HCT116 (cell line): Measurements from ENCODE around the gene TIMM44. TPM values are rescaled to one million over a fixed set of nuclear protein-coding genes. Genes with fewer than 3 reads are reported as not detected.

Experiments used
- ATAC-seq: fragments of 200-7000 bp; cut with Tn5 transposase; 2 replicates; pipeline ENCODE4 v1.9.1; 2020; ENCODE audit warnings: mild to moderate bottlenecking, moderate library complexity
- BruUV-seq: library from RNA; stranded (reverse); fragments of 400-500 nt; replicated peaks from 2 replicates; lab custom pipeline; 2021; lab: Mats Ljungman, UMichigan
- CTCF ChIA-PET: fragments of 300-600 bp; sonication (Branson Sonifier 250); formaldehyde crosslinking; loops from one replicate; lab custom pipeline; 2021; ENCODE audit warnings: antibody characterized with exemption; lab: Charles Lee
- POLR2A ChIA-PET: fragments of 300-600, 350-600 bp; sonication (Branson Sonifier 250); formaldehyde crosslinking; loops from one replicate; lab custom pipeline; 2021; ENCODE audit warnings: antibody characterized with exemption; lab: Charles Lee
- RAD21 ChIA-PET, 2 experiments: fragments of 300-600 bp; sonication (Branson Sonifier 250); formaldehyde crosslinking; loops; one replicate each; lab custom pipeline; 2023; ENCODE audit warnings: low total read pairs in 2 of 2; ENCODE audit not compliant: uncharacterized antibody in 2 of 2, unreplicated experiment in 2 of 2, low non-redundant PET in 1 of 2; lab: Charles Lee
- DNase-seq: peaks from one replicate; pipeline ENCODE4 v3.0.0-alpha.2; 2010; ENCODE audit warnings: low read depth, low spot score
- H2AFZ ChIP-seq: fragments of 200-600 bp; shearing (Covaris generic), sonication (generic); 2 replicates; pipeline ENCODE4 v1.6.1; 2017; ENCODE audit warnings: low read depth, mixed run types, mixed read lengths, antibody characterized with exemption, low read length; ENCODE audit not compliant: poor library complexity, severe bottlenecking
- H3K27ac ChIP-seq: 2 replicates; pipeline ENCODE4 v1.5.1; 2012; ENCODE audit warnings: low read depth, low read length
- H3K27me3 ChIP-seq: fragments of 200-600 bp; sonication (generic); 2 replicates; pipeline ENCODE4 v1.6.1; 2016; ENCODE audit warnings: mixed run types, low read length, mixed read lengths; ENCODE audit not compliant: insufficient read depth
- H3K36me3 ChIP-seq, 2 experiments: fragments of 200-500 bp in 1 of 2; fragments of 200-600 bp in 1 of 2; sonication (Bioruptor generic) in 1 of 2; sonication (generic) in 1 of 2; 2 replicates each; pipeline versions ENCODE4 v1.5.1 to v1.6.1; 2014 to 2016; ENCODE audit warnings: low read length in 2 of 2, inconsistent platforms in 1 of 2, mixed read lengths in 1 of 2, mixed run types in 1 of 2; ENCODE audit not compliant: insufficient read depth in 2 of 2, control insufficient read depth in 1 of 2
- H3K4me1 ChIP-seq, 2 experiments: fragments of 200-600 bp in 1 of 2; sonication (generic) in 1 of 2; 2 replicates each; pipeline versions ENCODE4 v1.5.1 to v1.6.1; 2012 to 2017; ENCODE audit warnings: low read length in 2 of 2, inconsistent platforms in 1 of 2, mild to moderate bottlenecking in 1 of 2, mixed read lengths in 1 of 2, mixed run types in 1 of 2, moderate library complexity in 1 of 2; ENCODE audit not compliant: insufficient read depth in 2 of 2, control insufficient read depth in 1 of 2
- H3K4me2 ChIP-seq: fragments of 200-600 bp; sonication (generic); 2 replicates; pipeline ENCODE4 v1.6.1; 2017; ENCODE audit warnings: mixed run types, low read length, mixed read lengths
- H3K4me3 ChIP-seq, 2 experiments: fragments of 200-600 bp in 1 of 2; sonication (generic) in 1 of 2; replicated peaks in 1 of 2; 2 replicates each; pipeline ENCODE4 v1.5.1; 2011 to 2016; ENCODE audit warnings: low read length in 2 of 2, control low read depth in 1 of 2, low read depth in 1 of 2, mild to moderate bottlenecking in 1 of 2, mixed read lengths in 1 of 2, mixed run types in 1 of 2
- H3K79me2 ChIP-seq: fragments of 200-600 bp; sonication (generic); 2 replicates; pipeline ENCODE4 v1.6.1; 2017; ENCODE audit warnings: mild to moderate bottlenecking, mixed run types, low read length, moderate library complexity, mixed read lengths; ENCODE audit not compliant: insufficient read depth
- H3K9ac ChIP-seq: fragments of 200-600 bp; sonication (generic); 2 replicates; pipeline ENCODE4 v1.6.1; 2016; ENCODE audit warnings: low read length, mixed read lengths
- H3K9me2 ChIP-seq: fragments of 200-600 bp; sonication (generic), shearing (Covaris generic); 2 replicates; pipeline ENCODE4 v1.6.1; 2017; ENCODE audit warnings: mixed run types, mild to moderate bottlenecking, moderate library complexity; ENCODE audit not compliant: insufficient read depth
- H3K9me3 ChIP-seq, 2 experiments: fragments of 200-500 bp in 1 of 2; fragments of 200-600 bp in 1 of 2; sonication (Bioruptor generic) in 1 of 2; sonication (generic) in 1 of 2; 2 replicates each; pipeline ENCODE4 v1.6.1; 2014 to 2017; ENCODE audit warnings: low read length in 2 of 2, mixed read lengths in 2 of 2, inconsistent platforms in 1 of 2, low read depth in 1 of 2, mild to moderate bottlenecking in 1 of 2, mixed run types in 1 of 2, moderate library complexity in 1 of 2; ENCODE audit not compliant: control insufficient read depth in 1 of 2, insufficient read depth in 1 of 2
- H4K20me1 ChIP-seq: fragments of 200-600 bp; sonication (generic), shearing (Covaris generic); 2 replicates; pipeline ENCODE4 v1.6.1; 2017; ENCODE audit warnings: mixed run types, mild to moderate bottlenecking, moderate library complexity; ENCODE audit not compliant: insufficient read depth
- ATF3 ChIP-seq: IDR thresholded peaks from 2 replicates; pipeline ENCODE4 v1.6.1; 2012
- CEBPB ChIP-seq: IDR thresholded peaks from 2 replicates; pipeline ENCODE4 v1.6.1; 2012; ENCODE audit warnings: low read depth
- EGR1 ChIP-seq: IDR thresholded peaks from 2 replicates; pipeline ENCODE4 v1.6.1; 2012; ENCODE audit warnings: low read depth
- ELF1 ChIP-seq: IDR thresholded peaks from 2 replicates; pipeline ENCODE4 v1.6.1; 2012; ENCODE audit warnings: low read depth, borderline replicate concordance
- EZH2 ChIP-seq: fragments of 200-600 bp; sonication (generic); IDR thresholded peaks from 2 replicates; pipeline ENCODE4 v1.6.1; 2017; ENCODE audit warnings: antibody characterized with exemption, mixed run types
- SIN3A ChIP-seq: IDR thresholded peaks from 2 replicates; pipeline ENCODE4 v1.6.1; 2012; ENCODE audit warnings: low read depth
- YY1 ChIP-seq: IDR thresholded peaks from 2 replicates; pipeline ENCODE4 v1.6.1; 2011; ENCODE audit warnings: low read length, low read depth, moderate library complexity, mild to moderate bottlenecking; ENCODE audit not compliant: insufficient replicate concordance; ENCODE audit errors: extremely low read depth
- intact Hi-C: fragments of 100-400 bp; cut with micrococcal nuclease; formaldehyde crosslinking; loops from 2 replicates; pipeline ENCODE4 v1.10.0; 2022
- total RNA-seq: library from RNA; stranded (reverse); gene quantifications from one replicate; pipeline ENCODE4 v1.2.1, GENCODE V29; 2021; ENCODE audit not compliant: unreplicated experiment

Gene TIMM44
- total RNA-seq, 1 experiment from 2014 or later: 136 TPM

- Histone ChIP-seq H3K79me2 (peaks cover under 1% of the 10 kb centered on the region; the same call in 1 of the 2 replicates), H4K20me1 (no peaks in the 10 kb centered on the region), H3K4me1 (peaks cover 19 to 53% of the 10 kb centered on the region in 2 experiments), H3K9me3 (no peaks in the 10 kb centered on the region), H3K9me2 (no peaks in the 10 kb centered on the region), H3K27ac (peak overlapping the region; percentile 16; the same call in 1 of the 2 replicates), H2AFZ (no peak overlapping the region), H3K36me3 (peaks cover 0 to 12% of the 10 kb centered on the region in 2 experiments; a peak in 3 of 4 replicates), H3K4me3 (no peak overlapping the region), H3K27me3 (no peaks in the 10 kb centered on the region), H3K4me2 (no peak overlapping the region), H3K9ac (no peak overlapping the region)
- ChIA-PET CTCF (interaction anchor here (1.2 kb wide), 1 partner anchor 55 kb away, joined by 6 read pairs; no protein-coding TSS in a partner anchor), RAD21 (no interaction called here), POLR2A (no interaction called here)
- BruUV-seq: no TSS peak
- no peak for ATAC-seq
- DNase-seq: no peak
- intact Hi-C loops: loop anchor here (5.0 kb wide), 1 partner anchor 72 kb away; no protein-coding TSS in a partner anchor
- TF ChIP-seq EZH2: no peak
- no peak for TF ChIP-seq YY1
- TF ChIP-seq ELF1: no peak
Measured at GRCh38 chr19:7924241-7924640, 19.2 kb downstream of the TIMM44 start.

GRCh38 chr19:7923295-7924191 is 19.9 kb downstream of the TIMM44 start:
- no peak overlapping the region for H3K9ac ChIP-seq
- H2AFZ ChIP-seq: no peak overlapping the region
- H4K20me1 ChIP-seq: no peaks in the 10 kb centered on the region
- ATAC-seq (no peak), DNase-seq (no peak)
- peaks cover 7% of the 10 kb centered on the region; the same call in 1 of the 2 replicates for H3K79me2 ChIP-seq
- H3K4me3 ChIP-seq: no peak overlapping the region
- H3K27ac ChIP-seq: peak overlapping the region; percentile 16; the same call in 1 of the 2 replicates
- no peaks in the 10 kb centered on the region for H3K27me3 ChIP-seq
- peaks cover 19 to 53% of the 10 kb centered on the region in 2 experiments for H3K4me1 ChIP-seq
- no peak overlapping the region for H3K4me2 ChIP-seq
- intact Hi-C loops: loop anchor here (5.0 kb wide), 1 partner anchor 71 kb away; no protein-coding TSS in a partner anchor
- no peaks in the 10 kb centered on the region for H3K9me2 ChIP-seq
- ChIA-PET POLR2A (no interaction called here), RAD21 (no interaction called here), CTCF (interaction anchor here (1.2 kb wide), 1 partner anchor 54 kb away, joined by 6 read pairs; no protein-coding TSS in a partner anchor)
- H3K36me3 ChIP-seq: peaks cover 0 to 12% of the 10 kb centered on the region in 2 experiments; a peak in 3 of 4 replicates
- no TSS peak for BruUV-seq
- no peaks in the 10 kb centered on the region for H3K9me3 ChIP-seq
- no peak for TF ChIP-seq ATF3
- TF ChIP-seq EGR1: no peak
- TF ChIP-seq CEBPB: no peak
- TF ChIP-seq SIN3A: no peak
